Vagina (tissue), 2 donors: ENCODE results near the gene C1orf116.

Source experiments
- POLR2AphosphoS5 ChIP-seq, 2 donors: sonication (generic); formaldehyde crosslinking; IDR thresholded peaks; one replicate each; pipeline ENCODE4 v1.9.0; 2017; ENCODE audit warnings: antibody characterized with exemption in 2 of 2, mild to moderate bottlenecking in 2 of 2, low read depth in 1 of 2; ENCODE audit not compliant: insufficient read depth in 1 of 2
- TF ChIP-seq, protein P1 (sequence below), 3 experiments: fragments of 450-650 bp in 2 of 3; fragments of 200-600 bp in 1 of 3; sonication (generic) in 1 of 3; IDR thresholded peaks; one replicate each; pipeline ENCODE4 v1.5.1; 2017 to 2019; ENCODE audit warnings: antibody characterized with exemption in 3 of 3, mild to moderate bottlenecking in 2 of 3, moderate library complexity in 2 of 3

DNA sequence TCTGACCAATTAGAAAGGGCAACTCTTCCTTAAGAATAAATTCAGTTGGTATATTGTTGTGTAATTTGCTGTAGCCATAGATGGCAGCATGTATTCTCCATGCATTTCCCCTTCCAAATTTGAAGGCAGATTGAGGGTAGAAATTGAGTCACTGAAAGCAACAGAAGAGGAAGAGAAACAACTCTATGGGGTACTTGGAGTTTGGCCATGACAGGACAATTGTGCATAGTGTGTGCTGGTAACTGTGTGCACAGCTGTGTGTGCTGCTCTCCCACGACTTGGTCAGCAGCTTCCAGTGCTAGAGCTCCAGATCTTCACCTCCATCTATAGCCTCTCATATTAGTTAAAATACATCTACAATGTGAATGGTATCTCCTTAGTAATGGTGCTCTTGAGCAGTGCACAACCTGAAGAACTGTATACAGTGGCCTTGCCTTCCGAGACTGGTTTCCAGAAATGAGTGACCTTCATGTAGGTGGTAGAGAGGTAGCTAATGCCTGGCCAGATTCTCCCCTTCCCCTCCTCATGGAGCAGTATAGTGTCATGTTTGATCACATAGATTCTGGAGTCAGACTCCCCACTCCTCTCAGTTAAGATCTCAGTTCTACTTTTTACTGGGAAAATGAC is 61.4 kb downstream of the C1orf116 start:
- TF ChIP-seq, protein P1, sequence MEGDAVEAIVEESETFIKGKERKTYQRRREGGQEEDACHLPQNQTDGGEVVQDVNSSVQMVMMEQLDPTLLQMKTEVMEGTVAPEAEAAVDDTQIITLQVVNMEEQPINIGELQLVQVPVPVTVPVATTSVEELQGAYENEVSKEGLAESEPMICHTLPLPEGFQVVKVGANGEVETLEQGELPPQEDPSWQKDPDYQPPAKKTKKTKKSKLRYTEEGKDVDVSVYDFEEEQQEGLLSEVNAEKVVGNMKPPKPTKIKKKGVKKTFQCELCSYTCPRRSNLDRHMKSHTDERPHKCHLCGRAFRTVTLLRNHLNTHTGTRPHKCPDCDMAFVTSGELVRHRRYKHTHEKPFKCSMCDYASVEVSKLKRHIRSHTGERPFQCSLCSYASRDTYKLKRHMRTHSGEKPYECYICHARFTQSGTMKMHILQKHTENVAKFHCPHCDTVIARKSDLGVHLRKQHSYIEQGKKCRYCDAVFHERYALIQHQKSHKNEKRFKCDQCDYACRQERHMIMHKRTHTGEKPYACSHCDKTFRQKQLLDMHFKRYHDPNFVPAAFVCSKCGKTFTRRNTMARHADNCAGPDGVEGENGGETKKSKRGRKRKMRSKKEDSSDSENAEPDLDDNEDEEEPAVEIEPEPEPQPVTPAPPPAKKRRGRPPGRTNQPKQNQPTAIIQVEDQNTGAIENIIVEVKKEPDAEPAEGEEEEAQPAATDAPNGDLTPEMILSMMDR (IDR thresholded peaks at IDR 0.05): no peak
- TF ChIP-seq POLR2AphosphoS5 (IDR thresholded peaks at IDR 0.05; ENCODE audit: insufficient read depth in 1 of 2, low read depth in 1 of 2): no peak
